Lower lobe of right lung (tissue), 2 donors: Measurements from ENCODE around the gene HNRNPL. TPM values are rescaled to one million over a fixed set of nuclear protein-coding genes. Genes with fewer than 3 reads are reported as not detected.

ENCODE experiments used
- ATAC-seq, 2 donors: fragments of 200-7000 bp; cut with Tn5 transposase; one replicate each; pipeline ENCODE4 v1.9.1; 2020 to 2022; ENCODE audit warnings: mild to moderate bottlenecking in 2 of 2, moderate library complexity in 2 of 2
- DNase-seq: peaks from one replicate; pipeline ENCODE4 v3.0.0-alpha.2; 2020
- H3K27ac ChIP-seq: fragments of 200-600 bp; one replicate; pipeline ENCODE4 v1.8.0; 2022
- H3K27me3 ChIP-seq: fragments of 200-600 bp; one replicate; pipeline ENCODE4 v1.8.0; 2022; ENCODE audit warnings: low read depth
- H3K36me3 ChIP-seq: fragments of 200-600 bp; one replicate; pipeline ENCODE4 v1.8.0; 2022; ENCODE audit warnings: mild to moderate bottlenecking
- H3K4me1 ChIP-seq: fragments of 200-600 bp; one replicate; pipeline ENCODE4 v1.8.0; 2022
- H3K4me3 ChIP-seq: fragments of 200-600 bp; one replicate; pipeline ENCODE4 v1.8.0; 2022; ENCODE audit warnings: mild to moderate bottlenecking
- H3K9me3 ChIP-seq: fragments of 200-600 bp; one replicate; pipeline ENCODE4 v1.8.0; 2022
- intact Hi-C: fragments of 100-400 bp; cut with DNase I; formaldehyde crosslinking; loops from one replicate; pipeline ENCODE4 v1.11.0; 2022
- total RNA-seq: library from RNA; stranded (reverse); fragmentation: NEBNext Ultra II Directional; extraction: Animal tissue kit (Norgen Biotek cat#: 25700); gene quantifications from one replicate; pipeline ENCODE4 v1.2.1, GENCODE V29; 2021
- TF ChIP-seq, protein P1 (sequence below): fragments of 200-600 bp; IDR thresholded peaks from one replicate; pipeline ENCODE4 v1.8.0; 2022; ENCODE audit warnings: antibody characterized with exemption, mild to moderate bottlenecking
- donor health status: DM: no; HTN: yes; CAD: no; lungs with severe emphysema.

The HNRNPL gene
- total RNA-seq, 1 donor from 2014 or later: 274 TPM

DNA sequence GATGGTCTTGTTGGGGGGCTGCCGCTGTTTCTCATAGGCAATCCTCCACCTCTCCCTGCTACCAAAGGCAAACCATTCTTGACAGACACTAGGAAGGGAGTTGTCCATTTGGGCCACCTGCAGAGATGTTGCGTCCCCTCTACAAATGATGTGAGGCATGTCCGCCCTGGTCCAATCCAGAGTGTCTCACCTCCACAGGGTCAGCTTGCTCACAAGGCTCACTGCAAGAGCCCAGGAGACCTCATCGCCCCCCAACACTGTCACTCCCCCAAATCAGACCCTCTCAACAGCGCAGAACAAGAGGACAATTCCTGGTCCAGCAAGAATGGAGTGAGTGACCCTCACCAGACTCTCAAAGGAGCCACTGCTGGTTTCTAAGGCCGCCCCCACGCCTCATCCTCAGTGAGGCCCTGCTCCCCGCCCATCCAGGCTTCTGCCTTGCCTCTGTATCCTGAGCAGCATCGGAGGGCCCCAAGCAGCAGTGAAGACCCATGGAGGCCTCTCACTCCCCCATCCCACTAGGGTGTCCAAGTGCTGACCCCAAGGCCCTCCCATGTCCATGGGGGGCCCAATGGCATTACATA lies 6.5 kb downstream of the HNRNPL start:
- no peak for DNase-seq
- H3K27ac ChIP-seq: no peak overlapping the region
- no peak for ATAC-seq
- H3K27me3 ChIP-seq: no peaks in the 10 kb centered on the region
- peaks cover 100% of the 10 kb centered on the region for H3K36me3 ChIP-seq
- H3K9me3 ChIP-seq: no peaks in the 10 kb centered on the region
- H3K4me3 ChIP-seq: no peak overlapping the region
- TF ChIP-seq, protein P1, sequence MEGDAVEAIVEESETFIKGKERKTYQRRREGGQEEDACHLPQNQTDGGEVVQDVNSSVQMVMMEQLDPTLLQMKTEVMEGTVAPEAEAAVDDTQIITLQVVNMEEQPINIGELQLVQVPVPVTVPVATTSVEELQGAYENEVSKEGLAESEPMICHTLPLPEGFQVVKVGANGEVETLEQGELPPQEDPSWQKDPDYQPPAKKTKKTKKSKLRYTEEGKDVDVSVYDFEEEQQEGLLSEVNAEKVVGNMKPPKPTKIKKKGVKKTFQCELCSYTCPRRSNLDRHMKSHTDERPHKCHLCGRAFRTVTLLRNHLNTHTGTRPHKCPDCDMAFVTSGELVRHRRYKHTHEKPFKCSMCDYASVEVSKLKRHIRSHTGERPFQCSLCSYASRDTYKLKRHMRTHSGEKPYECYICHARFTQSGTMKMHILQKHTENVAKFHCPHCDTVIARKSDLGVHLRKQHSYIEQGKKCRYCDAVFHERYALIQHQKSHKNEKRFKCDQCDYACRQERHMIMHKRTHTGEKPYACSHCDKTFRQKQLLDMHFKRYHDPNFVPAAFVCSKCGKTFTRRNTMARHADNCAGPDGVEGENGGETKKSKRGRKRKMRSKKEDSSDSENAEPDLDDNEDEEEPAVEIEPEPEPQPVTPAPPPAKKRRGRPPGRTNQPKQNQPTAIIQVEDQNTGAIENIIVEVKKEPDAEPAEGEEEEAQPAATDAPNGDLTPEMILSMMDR: no peak
- peaks cover 46% of the 10 kb centered on the region for H3K4me1 ChIP-seq
- intact Hi-C loops: no loop called here

GRCh38 chr19:38842439-38843174 lies 7.2 kb downstream of the HNRNPL start:
- H3K9me3 ChIP-seq: no peaks in the 10 kb centered on the region

GRCh38 chr19:38841787-38842438 lies 7.9 kb downstream of the HNRNPL start:
- ATAC-seq (no peak), DNase-seq (no peak)
- Histone ChIP-seq H3K4me3 (no peak overlapping the region), H3K36me3 (peaks cover 100% of the 10 kb centered on the region), H3K9me3 (no peaks in the 10 kb centered on the region), H3K27me3 (no peaks in the 10 kb centered on the region), H3K27ac (no peak overlapping the region), H3K4me1 (peaks cover 46% of the 10 kb centered on the region)
- TF ChIP-seq, protein P1: no peak
- intact Hi-C loops: no loop called here

More at GRCh38 chr19:38842439-38843174, 7.2 kb downstream of the HNRNPL start:
- Histone ChIP-seq H3K27me3 (no peaks in the 10 kb centered on the region), H3K4me3 (no peak overlapping the region), H3K4me1 (peaks cover 46% of the 10 kb centered on the region), H3K27ac (no peak overlapping the region), H3K36me3 (peaks cover 100% of the 10 kb centered on the region)
- TF ChIP-seq, protein P1: no peak
- DNase-seq (no peak), ATAC-seq (peak; percentile 17 to 32)
- intact Hi-C loops: no loop called here

- ATAC-seq (no peak), DNase-seq (no peak)
- Histone ChIP-seq H3K27ac (no peak overlapping the region), H3K4me3 (no peak overlapping the region), H3K36me3 (peaks cover 100% of the 10 kb centered on the region), H3K27me3 (no peaks in the 10 kb centered on the region), H3K4me1 (peaks cover 46% of the 10 kb centered on the region), H3K9me3 (no peaks in the 10 kb centered on the region)
- intact Hi-C loops: no loop called here
- TF ChIP-seq, protein P1: no peak
These were observed 8.5 kb downstream of the HNRNPL start for GRCh38 chr19:38841180-38841766.

GRCh38 chr19:38840583-38840968 lies 9.2 kb downstream of the HNRNPL start:
- intact Hi-C loops: no loop called here
- TF ChIP-seq, protein P1: no peak
- no peaks in the 10 kb centered on the region for H3K9me3 ChIP-seq
- DNase-seq (no peak), ATAC-seq (no peak)
- H3K27ac ChIP-seq: no peak overlapping the region
- peaks cover 100% of the 10 kb centered on the region for H3K36me3 ChIP-seq
- no peak overlapping the region for H3K4me3 ChIP-seq
- no peaks in the 10 kb centered on the region for H3K27me3 ChIP-seq
- H3K4me1 ChIP-seq: peaks cover 40% of the 10 kb centered on the region
